Ovary (tissue), 9 donors: Measurements from ENCODE around the gene FANCG. TPM values are rescaled to one million over a fixed set of nuclear protein-coding genes. Genes with fewer than 3 reads are reported as not detected.
A peak's percentile ranks its signal among the peaks of the same experiment; 100 is the strongest.

Source experiments
- DNase-seq, 5 donors: peaks; one replicate each; pipeline ENCODE4 v3.0.0-alpha.2; 2019 to 2020
- H3K27ac ChIP-seq, 2 donors: fragments of 200-600 bp; one replicate each; pipeline versions ENCODE4 v1.5.1 to v1.8.0; 2019 to 2022
- H3K27me3 ChIP-seq: fragments of 200-600 bp; one replicate; pipeline ENCODE4 v1.8.0; 2022
- H3K36me3 ChIP-seq: fragments of 200-600 bp; sonication (generic); one replicate; pipeline ENCODE4 v1.5.1; 2019
- H3K4me1 ChIP-seq: one replicate; pipeline ENCODE4 v1.8.1; 2013; ENCODE audit warnings: mild to moderate bottlenecking, moderate library complexity; ENCODE audit not compliant: insufficient read depth
- H3K4me3 ChIP-seq: fragments of 200-600 bp; sonication (generic); one replicate; pipeline ENCODE4 v1.5.1; 2017
- H3K9me3 ChIP-seq, 2 donors: fragments of 200-600 bp in 1 of 2; sonication (generic) in 1 of 2; one replicate each; pipeline versions ENCODE4 v1.5.1 to v1.8.1; 2013 to 2019; ENCODE audit warnings: mild to moderate bottlenecking in 1 of 2, moderate library complexity in 1 of 2
- CTCF ChIP-seq, 3 donors: fragments of 450-650 bp in 2 of 3; fragments of 200-600 bp in 1 of 3; IDR thresholded peaks; one replicate each; pipeline versions ENCODE4 v1.5.1 to v1.8.0; 2016 to 2022; ENCODE audit warnings: antibody characterized with exemption in 3 of 3, mild to moderate bottlenecking in 1 of 3
- EP300 ChIP-seq: sonication (generic); formaldehyde crosslinking; IDR thresholded peaks from one replicate; pipeline ENCODE4 v1.6.1; 2017; ENCODE audit warnings: antibody characterized with exemption
- POLR2A ChIP-seq: fragments of 450-650 bp; IDR thresholded peaks from one replicate; pipeline ENCODE4 v1.6.1; 2017; ENCODE audit warnings: antibody characterized with exemption, mild to moderate bottlenecking, moderate library complexity
- whole genome bisulfite sequencing, 3 donors: extraction: QIAGEN DNeasy Blood & Tissue Kit in 1 of 3; methylation state at CpG; one replicate each; pipeline versions ENCODE4 v1.1.5 to v1.1.7; 2013 to 2017; 5-methylcytosine and 5-hydroxymethylcytosine counted together
- intact Hi-C, 4 donors: fragments of 100-400 bp; cut with DNase I; formaldehyde crosslinking; loops; one replicate each; pipeline versions ENCODE4 v1.11.0 to v1.15.1; 2022 to 2023
- polyA plus RNA-seq, 2 donors: library from polyadenylated mRNA; stranded (reverse); fragments of 200-250 nt in 1 of 2; fragments of 350-450 nt in 1 of 2; fragmentation: Illumina TruSeq in 1 of 2; extraction: RNeasy Lipid Tissue Mini Kit (QIAGEN cat#74804) in 1 of 2; gene quantifications; one replicate each; pipeline ENCODE4 v1.2.3, GENCODE V29; 2013 to 2014
- total RNA-seq, 7 donors: library from RNA; depleted of rRNA in 2 of 7; stranded (reverse); fragments of >200 nt in 2 of 7; fragmentation: NEBNext Ultra II Directional in 3 of 7; extraction: Animal tissue kit (Norgen Biotek cat#: 25700) in 3 of 7; gene quantifications; one replicate each; pipeline versions ENCODE4 v1.1.0 to v1.2.4, GENCODE V29; 2016 to 2023
- donor health status: DM: no; HTN: no; CAD: no; lungs with moderate emphysema.
- donor health status: DM: no; HTN: no; CAD: no.
- donor health status: Bipolar disorder and iron deficiency.
- donor health status: DM: yes; HTN: yes; CAD: no.
- donor health status: DM: no; HTN: no; CAD: no.
- donor health status: DM: yes; HTN: yes; CAD: no.

FANCG gene
- total and polyA plus RNA-seq, 9 donors = 6.7 to 26.1 (median 12.4) TPM

- WGBS, 3 donors = 1% methylated on average over 35 to 57 of the region's 57 CpGs
These were observed 31.5 kb upstream of the FANCG start for GRCh38 chr9:35111001-35111933.

GRCh38 chr9:35110327-35110761 is 30.6 kb upstream of the FANCG start:
- WGBS, 3 donors = 17 to 26% (median 25%) methylated on average over 3 of the region's 3 CpGs
- H3K27me3 ChIP-seq = no peaks in the 10 kb centered on the region
- H3K36me3 ChIP-seq = no peaks in the 10 kb centered on the region
- H3K27ac ChIP-seq = peak overlapping the region in 1 of 2 donors; percentile 71
- no peak overlapping the region for H3K4me3 ChIP-seq
- no peaks in the 10 kb centered on the region for H3K9me3 ChIP-seq
- TF ChIP-seq POLR2A = no peak
- TF ChIP-seq EP300 = no peak
- TF ChIP-seq CTCF (IDR thresholded peaks at IDR 0.05) = no peak
- peak in 1 of 5 donors; percentile 46 for DNase-seq
- intact Hi-C loops = loop anchor here in 2 of 4 donors (5.0 to 10.0 kb wide), 4 partner anchors 38 to 374 kb away; partner anchors contain the start of gene VCP (in 1 of the 2)
- H3K4me1 ChIP-seq = peaks cover 19% of the 10 kb centered on the region

More at GRCh38 chr9:35111001-35111933, 31.5 kb upstream of the FANCG start:
- Histone ChIP-seq H3K27ac (peak overlapping the region; percentile 71 to 77), H3K9me3 (no peaks in the 10 kb centered on the region), H3K27me3 (no peaks in the 10 kb centered on the region), H3K4me3 (peak overlapping the region; percentile 80), H3K4me1 (peaks cover 19% of the 10 kb centered on the region), H3K36me3 (no peaks in the 10 kb centered on the region)
- DNase-seq = peak; percentile 97 to 98 (median 98)
- TF ChIP-seq EP300 = no peak
- TF ChIP-seq CTCF (IDR thresholded peaks at IDR 0.05) = peak in 1 of 3 donors; percentile 8
- peak; percentile 44 for TF ChIP-seq POLR2A
- intact Hi-C loops = loop anchor here in 2 of 4 donors (5.0 to 10.0 kb wide), 4 partner anchors 39 to 374 kb away; partner anchors contain the start of gene VCP (in 1 of the 2)

GRCh38 chr9:35108946-35109575 is 29.3 kb upstream of the FANCG start:
- intact Hi-C loops = no loop called here
- 58 to 70% (median 59%) methylated on average over 7 to 8 of the region's 8 CpGs for WGBS, 3 donors
- DNase-seq = no peak

More at GRCh38 chr9:35108946-35109575, 29.3 kb upstream of the FANCG start:
- Histone ChIP-seq H3K36me3 (no peaks in the 10 kb centered on the region), H3K4me1 (peaks cover 8% of the 10 kb centered on the region), H3K4me3 (no peak overlapping the region), H3K27ac (no peak overlapping the region), H3K9me3 (no peaks in the 10 kb centered on the region), H3K27me3 (no peaks in the 10 kb centered on the region)
- TF ChIP-seq POLR2A = no peak
- no peak for TF ChIP-seq CTCF (IDR thresholded peaks at IDR 0.05)
- no peak for TF ChIP-seq EP300
